DMS79 treated with DMSO at 0.1 percent for 48 hours (cell line): ENCODE data around the gene FKBP4.

ENCODE experiments used
- DNase-seq: peaks from one replicate; lab custom pipeline; 2025; lab: John Stamatoyannopoulos, UW

The FKBP4 gene

GRCh38 chr12:2813214-2814185, 18.7 kb downstream of the FKBP4 start:
- peak; percentile 61 for DNase-seq

- DNase-seq = no peak
These were observed 25.0 kb downstream of the FKBP4 start for GRCh38 chr12:2819810-2820209.

DNA sequence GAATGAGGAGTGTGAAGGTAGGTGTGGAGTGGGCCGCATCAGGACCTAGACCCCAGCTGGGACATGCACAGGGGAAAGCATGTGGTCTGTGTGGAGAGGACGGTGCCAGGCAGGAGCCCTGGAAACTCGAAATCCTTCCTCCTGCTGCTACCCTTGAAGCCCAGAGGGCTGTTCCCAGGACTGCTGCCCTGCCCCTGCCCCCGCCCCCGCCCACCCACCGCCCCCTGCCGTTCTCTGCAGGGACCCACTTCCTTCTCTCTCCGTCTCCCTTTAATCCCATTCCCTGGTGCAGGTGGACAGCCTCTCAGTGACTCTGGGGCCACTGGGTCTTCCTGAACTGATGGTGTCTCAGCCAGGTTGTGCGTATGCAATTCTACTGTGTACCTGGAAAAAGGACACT, 25.7 kb downstream of the FKBP4 start:
- DNase-seq = no peak

DNA sequence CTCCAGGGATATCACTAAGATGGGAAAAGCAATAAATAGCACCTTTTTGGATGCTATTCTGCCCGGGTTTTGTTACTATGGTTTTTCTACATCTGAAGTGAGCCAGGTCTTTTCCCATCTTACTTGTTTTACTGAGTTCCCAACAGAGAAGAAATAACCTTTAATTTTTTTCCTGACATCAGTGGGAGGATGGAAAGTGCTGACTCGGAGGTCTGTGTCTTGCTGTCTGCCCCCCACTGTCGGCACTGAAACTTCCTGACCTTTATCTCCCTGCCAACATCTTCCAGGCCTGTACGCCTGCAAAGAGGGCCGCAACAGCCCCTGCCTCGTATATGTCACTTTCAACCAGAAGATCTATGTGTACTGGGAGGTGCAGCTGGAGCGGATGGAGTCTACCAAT, 28.7 kb downstream of the FKBP4 start:
- DNase-seq = no peak

DNA sequence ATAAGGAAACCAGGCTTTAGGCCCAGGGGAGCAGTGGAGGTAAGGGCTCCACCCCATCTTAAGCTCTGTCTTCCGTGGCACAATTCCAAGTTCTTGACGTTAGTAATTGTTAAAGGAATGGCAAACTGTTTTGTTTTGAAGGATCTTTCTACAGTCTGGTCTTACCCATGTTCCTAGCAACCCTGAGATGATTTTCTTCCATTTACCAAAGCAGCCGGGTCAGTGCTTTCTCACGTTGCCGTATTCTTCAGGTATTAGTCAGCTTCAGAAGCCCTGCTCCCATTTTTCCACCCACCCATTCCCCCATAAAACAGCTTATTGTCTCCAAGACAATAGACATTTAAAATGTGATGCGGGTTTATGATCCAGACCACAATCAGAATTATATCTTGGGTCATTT, 29.8 kb downstream of the FKBP4 start:
- no peak for DNase-seq

GRCh38 chr12:2825132-2825531, 30.4 kb downstream of the FKBP4 start:
- DNase-seq = no peak

DNA sequence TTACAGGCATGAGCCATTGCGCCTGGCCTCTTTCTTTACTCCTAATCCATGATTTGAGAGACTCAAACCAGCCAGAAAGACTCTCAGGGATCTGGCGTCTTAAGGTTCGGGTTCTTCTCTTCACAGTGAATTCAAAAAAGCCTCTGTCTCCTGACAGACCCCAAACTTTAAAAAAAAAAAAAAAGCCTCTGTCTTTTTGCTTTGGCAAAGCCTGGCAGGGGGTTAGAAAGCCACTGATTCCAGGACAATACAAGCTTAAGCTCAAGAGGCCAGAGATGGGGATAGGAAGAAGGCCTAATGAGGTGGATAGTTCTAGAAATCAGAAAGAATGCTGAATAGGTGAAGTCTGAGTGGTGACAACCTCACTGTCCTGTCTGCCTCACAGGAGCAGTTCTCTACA, 31.3 kb downstream of the FKBP4 start:
- DNase-seq = no peak

DNA sequence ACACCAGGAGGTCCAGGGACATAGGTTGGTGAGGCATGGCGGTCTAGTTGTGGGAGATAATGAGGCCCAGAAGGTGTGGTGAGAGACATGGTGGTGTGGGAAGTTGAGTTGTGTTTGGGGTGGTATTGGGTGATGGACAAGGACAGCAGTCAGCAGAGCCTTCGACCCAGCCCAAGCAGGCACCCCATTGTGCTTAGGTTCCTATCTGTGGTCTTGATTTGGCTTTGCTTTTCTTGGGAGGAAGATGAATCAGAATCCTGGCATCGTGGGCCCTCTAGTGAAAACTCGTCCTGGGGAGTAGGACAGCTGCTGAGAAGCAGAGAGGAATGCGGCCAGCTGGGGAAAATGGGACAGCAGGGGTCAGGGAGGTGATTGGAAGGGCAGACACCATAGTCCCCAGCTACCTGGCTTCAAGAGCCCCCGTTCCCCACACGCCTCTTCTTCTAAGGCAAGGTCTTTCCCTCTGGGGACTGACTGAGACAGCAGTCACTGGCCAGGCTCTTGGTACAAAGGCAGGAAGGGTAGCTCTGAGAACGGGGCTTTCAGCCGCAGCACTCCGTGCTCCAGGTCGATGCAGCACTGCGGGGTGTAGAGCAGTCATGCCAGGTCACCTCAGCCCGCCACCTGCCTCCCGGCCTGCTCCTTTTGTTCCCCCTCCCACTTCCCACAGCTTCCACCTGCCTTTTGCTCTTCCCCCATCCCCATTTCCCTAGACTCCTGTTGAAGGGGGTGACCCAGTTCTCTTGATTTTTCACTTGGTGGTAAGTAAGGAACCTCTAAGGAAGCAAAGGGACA, 32.1 kb downstream of the FKBP4 start:
- DNase-seq = no peak

DNA sequence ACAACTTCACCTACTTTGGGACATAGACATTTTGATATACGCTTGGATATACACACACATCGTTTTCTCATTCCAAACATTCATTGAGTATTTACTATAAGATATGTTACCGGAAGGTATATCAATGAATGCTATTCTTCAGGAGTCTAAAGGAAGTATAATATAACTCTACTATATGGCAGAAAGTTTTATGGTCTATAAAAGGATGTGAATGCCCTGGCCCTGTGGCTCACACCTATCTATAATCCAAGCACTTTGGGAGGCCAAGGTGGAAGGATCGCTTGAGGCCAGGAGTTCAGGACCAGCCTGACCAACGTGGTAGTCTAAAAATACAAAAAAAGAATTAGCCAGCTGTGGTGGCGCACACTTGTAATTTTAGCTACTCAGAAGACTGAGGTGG, 34.5 kb downstream of the FKBP4 start:
- no peak for DNase-seq

DNA sequence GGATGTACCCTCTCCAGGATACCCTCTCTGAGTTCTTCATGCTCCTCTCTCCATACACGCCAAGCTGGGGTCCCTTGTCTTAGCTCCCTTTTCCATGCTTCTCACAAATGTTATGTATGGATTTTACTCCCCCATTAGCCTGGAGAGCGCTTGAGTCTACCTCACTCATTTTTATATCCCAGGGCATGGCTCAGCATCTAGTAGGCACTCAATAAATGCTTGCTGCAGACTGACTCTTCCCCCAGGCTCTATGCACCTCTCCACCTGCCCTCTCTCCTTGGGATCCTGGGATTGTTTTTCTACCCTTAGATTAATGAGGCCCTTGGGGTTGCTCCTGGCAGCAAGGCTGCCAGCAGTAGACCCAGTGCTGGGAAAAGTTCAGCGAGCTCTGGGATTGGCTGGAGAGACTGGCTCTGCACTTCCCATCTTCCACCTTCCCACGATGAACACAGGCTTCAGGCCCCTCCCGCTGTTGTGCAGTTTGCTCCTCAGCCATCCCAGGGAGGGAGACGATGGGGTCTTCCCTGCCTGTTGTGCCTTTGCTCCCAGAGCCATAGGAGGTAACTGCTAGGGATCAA, 37.9 kb downstream of the FKBP4 start:
- peak; percentile 6 for DNase-seq

GRCh38 chr12:2833327-2833726, 38.6 kb downstream of the FKBP4 start:
- peak; percentile 28 for DNase-seq

DNA sequence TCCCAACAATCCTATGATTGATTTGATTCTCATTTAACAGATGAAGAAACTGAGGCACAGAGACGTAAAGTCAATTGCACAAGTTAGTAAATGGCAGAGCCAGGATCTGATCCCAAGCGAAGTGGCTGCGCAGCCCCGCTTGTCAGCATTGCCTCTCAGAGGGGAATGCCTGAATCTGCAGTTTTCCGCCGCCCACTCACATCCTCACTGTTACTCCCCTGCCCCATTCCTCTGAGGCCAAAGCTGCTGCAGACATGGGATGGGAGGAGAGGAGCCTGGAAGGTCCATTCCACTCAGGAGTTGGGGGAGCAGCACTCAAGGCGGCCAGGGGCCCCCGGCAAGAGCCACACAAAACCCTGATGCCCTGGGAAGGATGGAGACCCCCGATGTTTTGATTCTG, 39.0 kb downstream of the FKBP4 start:
- DNase-seq = no peak

DNA sequence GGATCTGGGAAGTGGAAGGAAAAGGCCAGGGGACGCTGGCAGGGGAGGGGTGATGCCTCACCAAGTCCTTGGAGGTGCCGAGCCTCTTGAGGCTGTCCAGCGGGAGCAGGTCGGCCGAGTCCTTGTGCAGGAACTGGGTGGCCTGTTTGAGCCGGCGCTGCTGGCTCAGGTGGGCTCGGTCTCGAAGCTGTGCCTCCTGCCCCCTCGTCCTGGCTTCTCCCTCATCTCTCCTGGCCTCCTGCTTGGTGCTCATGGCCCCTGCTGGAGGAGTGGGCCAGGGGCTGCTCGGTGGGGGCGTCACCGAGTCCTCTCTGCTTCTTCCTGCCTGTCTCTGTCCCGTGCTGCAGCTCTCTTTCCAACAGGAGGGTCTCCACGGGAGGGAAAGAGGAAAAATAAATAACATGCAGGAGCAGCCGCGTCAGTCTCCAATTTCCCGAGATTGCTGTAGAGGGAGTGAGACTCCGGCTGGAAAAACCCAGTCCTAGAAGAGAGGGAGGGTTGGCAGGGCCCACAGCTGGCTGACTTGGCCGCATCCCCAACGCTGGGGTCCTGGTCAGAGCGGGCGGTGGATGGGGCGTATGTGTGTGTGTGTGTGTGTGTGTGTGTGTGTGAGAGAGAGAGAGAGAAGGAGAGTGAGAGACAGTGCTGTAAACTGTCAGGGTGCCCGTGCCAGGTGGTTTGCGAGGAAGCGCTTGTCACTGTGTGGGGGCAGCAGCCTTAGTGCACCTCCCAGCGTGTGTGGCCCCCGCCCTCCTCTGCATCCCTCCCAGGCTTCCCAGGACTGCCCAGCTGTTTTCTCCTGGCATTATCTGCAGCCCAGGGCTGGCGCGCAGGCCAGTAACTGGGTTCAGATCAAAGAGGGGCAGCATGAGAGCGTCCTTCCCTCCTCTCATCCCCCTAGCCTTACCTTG, 40.1 kb downstream of the FKBP4 start, which contains the start of gene NRIP2:
Gene NRIP2, minus strand, starts transcription at position 455 of the 911 bp plus-strand sequence. Its CDS starts 52 bp downstream, at position 403.
- peak; percentile 40 for DNase-seq

DNA sequence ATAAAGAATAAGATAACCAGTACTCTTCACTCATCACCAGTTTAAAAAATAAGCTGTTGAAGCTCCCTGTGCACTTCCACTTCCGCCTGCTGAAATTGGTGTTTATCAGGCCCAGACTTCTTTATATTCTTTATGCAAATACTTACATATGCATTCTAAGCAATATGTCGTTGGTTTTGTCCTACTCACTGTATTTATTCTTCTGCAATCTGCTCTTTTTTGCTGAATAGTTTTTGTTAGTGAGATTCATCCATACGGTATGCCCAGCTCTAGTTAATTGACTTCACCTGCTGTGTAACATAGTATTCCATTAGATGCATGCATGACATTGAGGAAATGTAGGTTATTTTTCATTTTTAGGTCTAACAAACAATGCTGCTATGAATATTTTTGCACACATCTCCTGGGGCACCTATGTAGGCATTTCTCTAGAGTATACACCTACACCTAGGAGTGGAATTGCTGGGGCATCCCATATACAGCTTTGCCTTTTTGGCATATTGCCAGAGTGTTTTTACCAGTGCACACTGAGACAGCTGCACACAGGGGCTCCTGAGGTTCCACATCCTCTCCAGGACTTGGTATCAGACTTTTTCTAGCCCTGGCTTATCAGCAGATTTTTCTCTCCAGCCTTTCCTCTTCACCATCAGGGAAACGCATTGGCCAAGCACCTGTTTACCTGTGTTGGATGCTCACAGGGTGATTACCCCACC, 41.1 kb downstream of the FKBP4 start:
- no peak for DNase-seq

GRCh38 chr12:2836574-2836973, 41.8 kb downstream of the FKBP4 start:
- no peak for DNase-seq

- DNase-seq = peak; percentile 75
These were observed 46.4 kb downstream of the FKBP4 start for GRCh38 chr12:2841056-2841650.

- DNase-seq = no peak
These were observed 48.2 kb downstream of the FKBP4 start for GRCh38 chr12:2842948-2843347.

- no peak for DNase-seq
These were observed 50.0 kb downstream of the FKBP4 start for GRCh38 chr12:2844786-2845185.

DNA sequence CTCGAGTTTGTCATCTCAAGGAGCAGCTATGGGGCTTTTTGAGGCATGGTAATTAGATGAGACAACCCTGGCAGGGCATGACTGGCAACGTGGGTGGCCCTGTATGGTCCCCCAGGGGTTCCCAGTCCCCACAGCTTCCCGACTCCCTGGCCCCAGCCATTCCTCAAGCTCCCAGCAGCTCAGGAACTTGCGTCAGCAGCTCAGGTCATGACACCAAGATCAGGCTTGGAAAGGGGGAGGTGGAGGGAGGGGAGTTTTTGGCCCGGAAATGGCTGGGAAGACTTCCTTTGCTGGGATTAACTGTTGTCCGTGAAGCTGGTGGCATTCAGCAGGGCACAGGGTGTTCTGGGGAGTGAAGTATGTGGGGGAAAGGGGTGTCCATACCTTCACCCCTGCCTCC, 50.5 kb downstream of the FKBP4 start:
- DNase-seq = no peak

DNA sequence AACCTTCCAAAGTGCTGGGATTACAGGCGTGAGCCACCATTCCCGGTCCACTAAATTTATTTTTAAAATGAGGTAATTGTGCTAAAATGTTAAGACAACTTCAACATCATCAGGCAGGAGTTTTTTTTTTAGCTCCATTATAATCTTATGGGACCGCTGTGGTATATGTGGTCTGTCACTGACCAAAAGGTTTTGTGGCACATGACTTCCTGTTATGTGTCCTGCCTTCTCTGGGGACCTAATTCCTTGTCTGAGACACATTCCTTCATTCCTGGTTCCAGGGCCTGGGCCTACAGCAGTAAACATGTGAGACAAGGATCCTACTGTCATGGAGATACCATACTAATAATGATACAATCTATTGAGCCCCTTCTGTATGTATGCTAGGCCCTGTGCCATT, 57.2 kb downstream of the FKBP4 start:
- no peak for DNase-seq
